H1 (cell line): Measurements from ENCODE around the gene FGF14. TPM values are rescaled to one million over a fixed set of nuclear protein-coding genes. Genes with fewer than 3 reads are reported as not detected.

Experiments
- CTCF ChIA-PET: fragments of 300-600 bp; sonication (Branson Sonifier 250); formaldehyde crosslinking; loops from one replicate; lab custom pipeline; 2021; ENCODE audit not compliant: partially characterized antibody; lab: Charles Lee
- POLR2A ChIA-PET: fragments of 300-600 bp; sonication (Branson Sonifier 250); formaldehyde crosslinking; loops from one replicate; lab custom pipeline; 2021; ENCODE audit warnings: inconsistent platforms; ENCODE audit not compliant: partially characterized antibody; lab: Charles Lee
- DNase-seq, 2 experiments: peaks; one replicate each; pipeline versions ENCODE4 v3.0.0 to v3.0.0-alpha.2; 2010 to 2022; ENCODE audit warnings: low spot score in 2 of 2, low read depth in 1 of 2, mixed read lengths in 1 of 2
- FAIRE-seq: peaks from 2 replicates; lab custom pipeline; 2011; peaks lifted over from hg19 to GRCh38; lab: Jason Lieb, UNC
- H2AFZ ChIP-seq: 2 replicates; pipeline ENCODE4 v1.8.1; 2012; ENCODE audit warnings: low read length, inconsistent platforms
- H2AK5ac ChIP-seq: 2 replicates; pipeline ENCODE4 v1.6.1; 2013; ENCODE audit warnings: low read depth, low read length
- H2BK120ac ChIP-seq: replicated peaks from 2 replicates; pipeline ENCODE3; 2013; ENCODE audit warnings: low read depth, low read length, inconsistent platforms
- H2BK12ac ChIP-seq: 2 replicates; pipeline ENCODE4 v1.6.1; 2013; ENCODE audit warnings: low read depth, low read length
- H2BK15ac ChIP-seq: 2 replicates; pipeline ENCODE4 v1.6.1; 2013; ENCODE audit warnings: low read length
- H2BK20ac ChIP-seq: 2 replicates; pipeline ENCODE4 v1.6.1; 2013; ENCODE audit warnings: low read length
- H2BK5ac ChIP-seq: 2 replicates; pipeline ENCODE4 v1.6.1; 2013; ENCODE audit warnings: low read depth, low read length
- H3K14ac ChIP-seq: 2 replicates; pipeline ENCODE4 v1.6.1; 2013; ENCODE audit warnings: inconsistent platforms; ENCODE audit not compliant: insufficient read length
- H3K18ac ChIP-seq: 2 replicates; pipeline ENCODE4 v1.6.1; 2013; ENCODE audit warnings: low read length; ENCODE audit errors: extremely low read depth
- H3K23ac ChIP-seq: 2 replicates; pipeline ENCODE4 v1.6.1; 2013; ENCODE audit warnings: inconsistent platforms; ENCODE audit not compliant: insufficient read length
- H3K23me2 ChIP-seq: 2 replicates; pipeline ENCODE4 v1.6.1; 2013; ENCODE audit warnings: low read depth, low read length
- H3K27ac ChIP-seq: 2 replicates; pipeline ENCODE4 v1.6.1; 2011; ENCODE audit warnings: low read depth, low read length, inconsistent platforms
- H3K27me3 ChIP-seq, 4 experiments: replicated peaks in 1 of 4; 1 replicate in 1 of 4; 2 replicates in 3 of 4; pipeline versions ENCODE4 v1.6.1 to v1.8.1; 2011 to 2013; ENCODE audit warnings: low read length in 3 of 4, mild to moderate bottlenecking in 3 of 4, inconsistent platforms in 2 of 4, mixed read lengths in 2 of 4, moderate library complexity in 1 of 4; ENCODE audit not compliant: control insufficient read depth in 3 of 4, insufficient read depth in 3 of 4; ENCODE audit errors: extremely low read depth in 1 of 4
- H3K36me3 ChIP-seq, 4 experiments: 2 replicates each; pipeline versions ENCODE4 v1.6.1 to v1.8.1; 2011 to 2013; ENCODE audit warnings: mild to moderate bottlenecking in 4 of 4, low read length in 3 of 4, moderate library complexity in 2 of 4, control low read depth in 1 of 4, inconsistent platforms in 1 of 4; ENCODE audit not compliant: insufficient read depth in 4 of 4, control insufficient read depth in 2 of 4
- H3K4ac ChIP-seq: replicated peaks from 2 replicates; pipeline ENCODE3; 2013; ENCODE audit warnings: low read length, low read depth, mixed read lengths, inconsistent platforms; ENCODE audit not compliant: insufficient read length
- H3K4me1 ChIP-seq, 4 experiments: replicated peaks in 1 of 4; 1 replicate in 1 of 4; 2 replicates in 3 of 4; pipeline versions ENCODE4 v1.6.1 to v1.8.1; 2011 to 2013; ENCODE audit warnings: low read length in 3 of 4, inconsistent platforms in 2 of 4, mixed read lengths in 1 of 4; ENCODE audit not compliant: insufficient read depth in 4 of 4, control insufficient read depth in 3 of 4
- H3K4me2 ChIP-seq, 2 experiments: 2 replicates each; pipeline versions ENCODE4 v1.6.1 to v1.8.1; 2011 to 2013; ENCODE audit warnings: low read depth in 2 of 2, low read length in 2 of 2, control low read depth in 1 of 2, inconsistent platforms in 1 of 2, mild to moderate bottlenecking in 1 of 2; ENCODE audit not compliant: insufficient read depth in 1 of 2
- H3K4me3 ChIP-seq, 4 experiments: fragments of 200-600, 300-600 bp in 1 of 4; sonication (generic), shearing (Covaris generic), sonication (Bioruptor Twin) in 1 of 4; 2 replicates each; pipeline versions ENCODE4 v1.5.1 to v1.8.1; 2011 to 2016; ENCODE audit warnings: low read length in 4 of 4, low read depth in 3 of 4, control low read depth in 2 of 4, inconsistent platforms in 2 of 4, mild to moderate bottlenecking in 2 of 4, mixed read lengths in 1 of 4, moderate library complexity in 1 of 4; ENCODE audit not compliant: insufficient read depth in 2 of 4; ENCODE audit errors: extremely low read depth in 1 of 4
- H3K56ac ChIP-seq: replicated peaks from 2 replicates; pipeline ENCODE3; 2013; ENCODE audit warnings: low read depth, mild to moderate bottlenecking, mixed read lengths, low read length, inconsistent platforms; ENCODE audit not compliant: insufficient read length
- H3K79me1 ChIP-seq: 2 replicates; pipeline ENCODE4 v1.6.1; 2013; ENCODE audit warnings: low read depth, low read length, control low read depth
- H3K79me2 ChIP-seq, 2 experiments: 2 replicates each; pipeline versions ENCODE4 v1.6.1 to v1.8.1; 2012 to 2013; ENCODE audit warnings: low read length in 2 of 2, mild to moderate bottlenecking in 2 of 2, inconsistent platforms in 1 of 2; ENCODE audit not compliant: insufficient read depth in 2 of 2, control insufficient read depth in 1 of 2
- H3K9ac ChIP-seq, 4 experiments: replicated peaks in 1 of 4; 1 replicate in 1 of 4; 2 replicates in 3 of 4; pipeline versions ENCODE4 v1.6.1 to v1.8.1; 2011 to 2013; ENCODE audit warnings: low read depth in 3 of 4, low read length in 3 of 4, control low read depth in 2 of 4, mild to moderate bottlenecking in 2 of 4, moderate library complexity in 2 of 4, inconsistent platforms in 1 of 4; ENCODE audit errors: extremely low read depth in 1 of 4
- H3K9me3 ChIP-seq, 2 experiments: 2 replicates each; pipeline versions ENCODE4 v1.6.1 to v1.8.1; 2012 to 2013; ENCODE audit warnings: mild to moderate bottlenecking in 2 of 2, moderate library complexity in 2 of 2, control low read depth in 1 of 2, inconsistent platforms in 1 of 2, low read depth in 1 of 2, low read length in 1 of 2, mixed read lengths in 1 of 2; ENCODE audit not compliant: insufficient read depth in 2 of 2
- H4K20me1 ChIP-seq, 2 experiments: replicated peaks in 1 of 2; 2 replicates each; pipeline versions ENCODE3 to v1.8.1; 2011 to 2013; ENCODE audit warnings: inconsistent platforms in 2 of 2, low read length in 2 of 2, mild to moderate bottlenecking in 1 of 2; ENCODE audit not compliant: insufficient read depth in 2 of 2, control insufficient read depth in 1 of 2
- H4K5ac ChIP-seq: 2 replicates; pipeline ENCODE4 v1.6.1; 2013; ENCODE audit warnings: low read length, low read depth, mixed read lengths, inconsistent platforms; ENCODE audit not compliant: insufficient read length
- H4K8ac ChIP-seq: 2 replicates; pipeline ENCODE4 v1.8.0; 2013; ENCODE audit warnings: mild to moderate bottlenecking, moderate library complexity, low read length, inconsistent platforms; ENCODE audit not compliant: insufficient read depth; ENCODE audit errors: extremely low read depth
- H4K91ac ChIP-seq: replicated peaks from 2 replicates; pipeline ENCODE3; 2013; ENCODE audit warnings: low read length, mixed read lengths, inconsistent platforms; ENCODE audit not compliant: insufficient read length
- CBX8 ChIP-seq: fragments of 300-800, 300-1000 bp; sonication (generic); IDR thresholded peaks from 2 replicates; pipeline ENCODE4 v1.7.1; 2016; ENCODE audit warnings: low read depth, low read length, borderline replicate concordance
- NANOG ChIP-seq: IDR thresholded peaks from 2 replicates; pipeline ENCODE4 v1.6.1; 2011; ENCODE audit warnings: low read length, low read depth, mild to moderate bottlenecking, inconsistent platforms; ENCODE audit not compliant: insufficient read depth, poor library complexity, severe bottlenecking
- SP1 ChIP-seq: IDR thresholded peaks from 2 replicates; pipeline ENCODE4 v1.6.1; 2011; ENCODE audit warnings: low read depth, low read length
- TAF1 ChIP-seq: IDR thresholded peaks from 2 replicates; pipeline ENCODE4 v1.6.1; 2011; ENCODE audit warnings: mild to moderate bottlenecking, low read depth, low read length
- WGBS, 2 experiments: shearing (Covaris generic) in 1 of 2; methylation state at CpG; one replicate each; pipeline versions ENCODE4 v1.1.6 to v1.1.7; 2013 to 2015; ENCODE audit warnings: low lambda C conversion rate in 2 of 2, mixed read lengths in 2 of 2, inconsistent platforms in 1 of 2, low coverage in 1 of 2, missing lambda C conversion rate in 1 of 2; ENCODE audit not compliant: insufficient replicate concordance in 2 of 2, insufficient coverage in 1 of 2, insufficient read length in 1 of 2; ENCODE audit errors: extremely low coverage in 1 of 2, missing lambda C conversion rate in 1 of 2; 5-methylcytosine and 5-hydroxymethylcytosine counted together
- polyA plus RNA-seq, 7 experiments: library from polyadenylated mRNA; depleted of rRNA in 3 of 7; stranded (reverse) in 5 of 7; unstranded in 2 of 7; fragments of >200 nt in 5 of 7; fragments of 200-250 nt in 2 of 7; gene quantifications; 1 replicate in 5 of 7; 2 replicates in 1 of 7; 4 replicates in 1 of 7; pipeline versions ENCODE4 v1.2.1 to v1.2.3, GENCODE V29; 2011 to 2013; ENCODE audit warnings: missing spikeins in 2 of 7, mixed read lengths in 2 of 7
- total RNA-seq: library from RNA; stranded (reverse); fragmentation: NEBNext Ultra II Directional; extraction: Animal tissue kit (Norgen Biotek cat#: 25700); gene quantifications from 2 replicates; pipeline ENCODE4 v1.2.1, GENCODE V29; 2021
- TF ChIP-seq, protein P1 (sequence below): IDR thresholded peaks from 2 replicates; pipeline ENCODE4 v1.6.1; 2012; ENCODE audit warnings: inconsistent platforms

The FGF14 gene
- total and polyA plus RNA-seq, 2 of the 8 experiments (the other 6 are each of a cell fraction or from before 2014, with no cell fraction given): 0.05 to 0.58 TPM

DNA sequence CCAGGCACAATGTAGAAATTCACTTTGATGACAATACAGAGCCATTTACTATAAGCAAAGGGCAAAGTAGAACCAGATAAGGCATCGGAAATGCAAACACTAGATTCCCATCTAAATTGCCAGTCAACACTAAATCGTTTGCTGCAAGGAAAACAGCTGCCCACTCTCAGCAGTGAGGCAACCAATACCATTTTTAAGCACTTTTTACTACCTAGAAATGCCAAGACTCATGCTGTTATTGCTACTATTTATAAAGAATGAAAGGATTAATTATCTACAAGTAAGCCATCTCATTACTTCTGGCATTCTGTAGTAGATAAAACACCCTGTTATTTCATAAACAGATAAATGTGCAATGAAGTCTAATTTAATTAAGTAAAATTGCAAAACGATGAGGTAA, 422.0 kb downstream of the FGF14 start:
- H3K79me2 ChIP-seq: no peaks in the 10 kb centered on the region
- H2BK120ac ChIP-seq: no peak overlapping the region
- H3K27ac ChIP-seq: no peak overlapping the region
- WGBS, 2 experiments: 91% methylated on average over 3 of the region's 3 CpGs; no CpG with 5 or more reads in 1 of the 2 experiments
- no peaks in the 10 kb centered on the region for H3K4me1 ChIP-seq
- no peak overlapping the region for H4K5ac ChIP-seq
- H3K27me3 ChIP-seq: no peaks in the 10 kb centered on the region; a peak in 1 of 7 replicates
- ChIA-PET POLR2A (no interaction called here), CTCF (interaction anchor here (0.7 kb wide), 1 partner anchor 1274 kb away, joined by 3 read pairs; no protein-coding TSS in a partner anchor)
- H3K23me2 ChIP-seq: no peaks in the 10 kb centered on the region
- H4K91ac ChIP-seq: no peak overlapping the region
- no peak overlapping the region for H3K4me3 ChIP-seq
- no peaks in the 10 kb centered on the region for H4K20me1 ChIP-seq
- H3K4me2 ChIP-seq: no peak overlapping the region
- DNase-seq (no peak), FAIRE-seq (no peak)
- no peak overlapping the region for H3K56ac ChIP-seq
- no peak overlapping the region for H3K9ac ChIP-seq
- H2AK5ac ChIP-seq: no peak overlapping the region
- no peak overlapping the region for H2BK20ac ChIP-seq
- H3K14ac ChIP-seq: no peak overlapping the region
- no peak overlapping the region for H4K8ac ChIP-seq
- H3K18ac ChIP-seq: no peak overlapping the region
- no peak overlapping the region for H2BK12ac ChIP-seq
- H2BK15ac ChIP-seq: no peak overlapping the region
- H3K36me3 ChIP-seq: no peaks in the 10 kb centered on the region
- H3K79me1 ChIP-seq: no peaks in the 10 kb centered on the region
- no peak overlapping the region for H2BK5ac ChIP-seq
- no peaks in the 10 kb centered on the region for H3K9me3 ChIP-seq
- H3K23ac ChIP-seq: no peak overlapping the region
- TF ChIP-seq SP1 (no peak), TAF1 (no peak), CBX8 (no peak), NANOG (no peak)
- TF ChIP-seq, protein P1, sequence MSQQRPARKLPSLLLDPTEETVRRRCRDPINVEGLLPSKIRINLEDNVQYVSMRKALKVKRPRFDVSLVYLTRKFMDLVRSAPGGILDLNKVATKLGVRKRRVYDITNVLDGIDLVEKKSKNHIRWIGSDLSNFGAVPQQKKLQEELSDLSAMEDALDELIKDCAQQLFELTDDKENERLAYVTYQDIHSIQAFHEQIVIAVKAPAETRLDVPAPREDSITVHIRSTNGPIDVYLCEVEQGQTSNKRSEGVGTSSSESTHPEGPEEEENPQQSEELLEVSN: no peak
- H2AFZ ChIP-seq: no peak overlapping the region
- H3K4ac ChIP-seq: no peak overlapping the region
